Naive B cell (primary cell): ENCODE measurements around the gene BAIAP2L1. TPM values are rescaled to one million over a fixed set of nuclear protein-coding genes. Genes with fewer than 3 reads are reported as not detected.

Source experiments
- ATAC-seq, 2 donors: fragments of 150-1000 bp; cut with Tn5 transposase; 2 replicates each; pipeline ENCODE4 v1.10.0; 2021; ENCODE audit warnings: low read depth in 2 of 2, mild to moderate bottlenecking in 2 of 2, moderate library complexity in 2 of 2
- DNase-seq: peaks from one replicate; pipeline ENCODE4 v3.0.0; 2022
- H3K27ac Mint-ChIP-seq, 6 donors: one replicate each; pipeline ENCODE4 v1.8.0; 2020 to 2022; ENCODE audit warnings: mild to moderate bottlenecking in 6 of 6, mixed read lengths in 6 of 6, moderate library complexity in 5 of 6, inconsistent platforms in 2 of 6
- H3K27me3 Mint-ChIP-seq, 3 donors: one replicate each; pipeline ENCODE4 v1.8.0; 2021 to 2022; ENCODE audit warnings: mixed read lengths in 3 of 3, mild to moderate bottlenecking in 1 of 3
- H3K36me3 Mint-ChIP-seq, 2 donors: one replicate each; pipeline ENCODE4 v1.8.0; 2020 to 2022; ENCODE audit warnings: mixed read lengths in 2 of 2, inconsistent platforms in 1 of 2, mild to moderate bottlenecking in 1 of 2
- H3K4me1 Mint-ChIP-seq, 3 donors: one replicate each; pipeline ENCODE4 v1.8.0; 2020 to 2022; ENCODE audit warnings: mixed read lengths in 3 of 3, inconsistent platforms in 1 of 3, mild to moderate bottlenecking in 1 of 3, moderate library complexity in 1 of 3
- H3K4me3 Mint-ChIP-seq, 8 donors: one replicate each; pipeline ENCODE4 v1.8.0; 2020 to 2022; ENCODE audit warnings: mild to moderate bottlenecking in 8 of 8, mixed read lengths in 8 of 8, moderate library complexity in 8 of 8, inconsistent platforms in 2 of 8
- H3K9me3 Mint-ChIP-seq, 7 donors: one replicate each; pipeline ENCODE4 v1.8.0; 2020 to 2022; ENCODE audit warnings: mixed read lengths in 7 of 7, mild to moderate bottlenecking in 5 of 7, inconsistent platforms in 2 of 7, moderate library complexity in 1 of 7
- polyA plus RNA-seq, 6 donors: library from polyadenylated mRNA; unstranded; fragments of 300-500 nt; fragmentation: Illumina TruSeq; gene quantifications; one replicate each; pipeline ENCODE4 v1.2.3, GENCODE V29; 2021; ENCODE audit warnings: low read depth in 6 of 6

The BAIAP2L1 gene
- polyA plus RNA-seq, 6 donors from 2014 or later, result 0.29 to 2.1 (median 1.6) TPM

DNA sequence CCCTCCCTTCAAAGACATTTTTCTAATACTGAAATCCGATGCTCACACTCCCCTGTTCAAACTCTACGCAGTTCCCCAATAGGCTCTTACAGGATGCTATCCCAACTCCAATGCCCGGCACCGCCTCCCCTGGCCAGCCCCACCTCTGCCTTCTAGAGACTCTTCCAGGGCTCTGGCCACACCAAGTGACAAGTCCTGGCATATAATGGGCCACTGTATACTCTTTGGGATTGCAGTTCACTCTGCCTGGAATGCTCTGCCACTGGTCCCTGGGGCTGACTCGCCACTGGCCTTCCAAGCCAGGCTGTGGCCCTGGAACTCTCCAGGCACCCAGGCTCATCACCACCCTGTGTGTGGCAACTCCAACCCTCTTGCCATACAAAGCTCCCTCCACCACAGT is 122.5 kb downstream of the BAIAP2L1 start:
- H3K36me3 Mint-ChIP-seq, result no peaks in the 10 kb centered on the region
- DNase-seq (no peak), ATAC-seq (no peak)
- H3K4me1 Mint-ChIP-seq, result peaks cover 19 to 28% (median 23%) of the 10 kb centered on the region in 3 donors
- no peak overlapping the region for H3K27ac Mint-ChIP-seq
- H3K4me3 Mint-ChIP-seq, result peak overlapping the region in 1 of 8 donors; percentile 61
- no peaks in the 10 kb centered on the region for H3K27me3 Mint-ChIP-seq
- H3K9me3 Mint-ChIP-seq, result no peaks in the 10 kb centered on the region

DNA sequence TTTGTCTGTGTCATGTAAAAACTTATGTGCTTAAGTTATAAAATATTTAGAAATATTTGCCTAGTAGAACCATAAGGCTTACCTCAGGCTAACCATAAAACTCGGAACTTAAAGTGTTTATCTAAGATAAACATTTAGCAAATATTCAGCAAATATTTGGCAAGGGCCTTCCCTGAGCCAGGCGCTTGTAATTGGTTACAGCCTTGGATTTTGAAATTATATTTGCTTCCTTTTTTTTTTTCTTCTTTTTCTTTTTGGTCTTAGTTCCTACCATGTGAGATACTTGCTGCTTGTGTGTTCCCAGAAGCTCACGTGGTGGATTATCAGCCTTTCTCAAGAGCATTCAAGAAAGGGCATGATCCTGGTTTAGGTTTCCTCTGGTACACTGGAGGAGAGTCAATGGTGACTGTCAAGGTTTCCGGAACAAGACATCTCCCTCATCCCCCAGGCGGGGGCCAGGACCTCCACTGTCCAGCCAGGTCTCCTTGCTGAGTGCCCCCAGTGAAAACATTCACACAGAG is 124.6 kb downstream of the BAIAP2L1 start:
- Mint-ChIP-seq H3K27me3 (no peaks in the 10 kb centered on the region), H3K27ac (no peak overlapping the region), H3K4me1 (peaks cover 5 to 15% (median 8%) of the 10 kb centered on the region in 3 donors), H3K4me3 (no peak overlapping the region), H3K9me3 (no peaks in the 10 kb centered on the region), H3K36me3 (no peaks in the 10 kb centered on the region)
- ATAC-seq (no peak), DNase-seq (no peak)

DNA sequence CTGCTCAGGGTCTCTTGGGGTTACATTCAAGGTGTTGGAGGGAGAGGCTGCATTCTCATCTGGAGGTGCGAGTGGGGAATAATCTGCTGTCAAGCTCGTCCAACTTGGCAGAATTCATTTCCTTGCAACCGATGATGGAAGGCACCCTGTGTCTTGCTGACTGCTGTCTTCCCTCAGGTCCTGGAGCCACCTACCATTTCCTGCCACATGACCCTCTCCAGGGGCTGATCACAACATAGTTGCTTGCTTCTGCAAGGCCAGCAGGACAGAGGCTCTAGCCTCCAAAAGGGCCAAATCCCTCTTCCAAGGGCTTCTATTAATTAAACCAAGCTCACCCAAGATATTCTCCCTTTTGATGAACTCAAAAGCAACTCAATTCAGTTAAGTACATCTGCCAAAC is 133.6 kb downstream of the BAIAP2L1 start:
- no peak overlapping the region for H3K4me3 Mint-ChIP-seq
- DNase-seq (no peak), ATAC-seq (no peak)
- H3K4me1 Mint-ChIP-seq, result peaks cover 0 to 5% (median 3%) of the 10 kb centered on the region in 3 donors
- H3K27me3 Mint-ChIP-seq, result no peaks in the 10 kb centered on the region
- no peaks in the 10 kb centered on the region for H3K9me3 Mint-ChIP-seq
- H3K27ac Mint-ChIP-seq, result peak overlapping the region in 3 of 6 donors; percentile 3 to 69 (median 67)
- peaks cover 0 to 4% of the 10 kb centered on the region in 2 donors for H3K36me3 Mint-ChIP-seq

DNA sequence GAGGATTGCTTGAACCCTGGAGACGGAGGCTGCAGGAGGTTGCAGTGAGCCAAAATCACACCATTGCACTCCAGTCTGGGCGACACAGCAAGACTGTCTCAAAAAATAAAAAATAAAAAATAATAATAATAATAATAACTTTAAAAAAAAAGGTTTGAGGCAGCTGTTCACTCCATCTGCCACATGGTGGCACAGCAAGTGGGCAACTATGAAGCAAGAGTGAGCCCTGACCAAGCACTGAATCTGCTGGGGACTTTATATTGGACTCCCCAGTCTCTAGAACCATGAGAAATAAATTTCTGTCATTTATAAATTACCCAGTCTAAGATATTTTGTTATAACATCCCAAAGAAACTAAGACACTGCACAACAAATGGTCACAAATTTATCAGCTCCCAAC is 134.1 kb downstream of the BAIAP2L1 start:
- Mint-ChIP-seq H3K4me3 (no peak overlapping the region), H3K27me3 (no peaks in the 10 kb centered on the region), H3K9me3 (peaks cover 0 to 2% (median 0%) of the 10 kb centered on the region in 7 donors), H3K36me3 (peaks cover 0 to 4% of the 10 kb centered on the region in 2 donors), H3K4me1 (peaks cover 0 to 5% (median 3%) of the 10 kb centered on the region in 3 donors), H3K27ac (no peak overlapping the region)
- ATAC-seq (peak in 1 of 2 donors; percentile 28), DNase-seq (no peak)

DNA sequence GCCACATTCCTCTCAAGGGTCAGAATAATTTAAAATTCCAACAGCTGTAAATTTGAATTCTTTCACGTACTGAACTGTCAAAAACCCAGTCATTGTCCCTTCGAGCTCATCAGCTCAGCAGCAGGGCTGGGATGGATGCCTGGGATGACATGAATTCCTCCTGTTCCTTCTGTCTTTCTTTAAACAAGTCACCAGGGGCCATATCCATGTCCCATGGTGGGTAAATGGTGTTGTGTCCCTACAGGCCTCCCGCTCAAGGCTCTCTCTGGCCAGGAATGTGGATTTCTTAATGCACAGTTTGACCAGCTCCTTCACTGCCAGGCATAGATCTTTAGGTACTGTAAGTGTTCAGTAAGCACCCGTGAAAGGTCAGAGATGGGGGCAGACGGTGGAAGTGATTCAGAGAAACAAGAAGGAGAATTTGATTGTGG is 135.0 kb downstream of the BAIAP2L1 start:
- Mint-ChIP-seq H3K27ac (peak overlapping the region in 2 of 6 donors; percentile 82 to 94), H3K36me3 (peaks cover 0 to 4% of the 10 kb centered on the region in 2 donors), H3K4me3 (no peak overlapping the region), H3K27me3 (no peaks in the 10 kb centered on the region), H3K4me1 (peaks cover 0 to 5% (median 3%) of the 10 kb centered on the region in 3 donors), H3K9me3 (peaks cover 0 to 7% (median 1%) of the 10 kb centered on the region in 7 donors)
- DNase-seq (no peak), ATAC-seq (no peak)

DNA sequence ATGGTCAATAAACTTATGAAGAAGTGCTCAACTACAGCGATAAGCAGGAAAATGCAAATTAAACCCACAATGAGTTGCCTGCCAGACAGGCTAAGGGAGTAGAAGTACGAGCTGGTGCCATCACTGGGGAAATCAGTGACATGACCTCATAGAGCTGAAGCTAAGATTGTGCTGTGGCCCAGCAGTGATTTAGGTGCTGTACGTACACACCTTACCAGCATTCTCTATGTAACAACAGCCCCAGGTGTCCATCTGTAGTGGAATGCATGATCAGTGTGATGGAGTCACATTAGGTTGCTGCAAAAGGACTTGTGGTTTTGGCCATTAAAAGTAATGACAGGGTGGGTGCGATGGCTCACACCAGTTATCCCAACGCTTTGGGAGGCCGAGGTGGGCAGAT is 143.2 kb downstream of the BAIAP2L1 start:
- Mint-ChIP-seq H3K4me3 (no peak overlapping the region), H3K36me3 (peaks cover 0 to 6% of the 10 kb centered on the region in 2 donors), H3K4me1 (peaks cover 0 to 9% (median 7%) of the 10 kb centered on the region in 3 donors), H3K9me3 (peaks cover 0 to 7% (median 1%) of the 10 kb centered on the region in 7 donors), H3K27ac (no peak overlapping the region), H3K27me3 (no peaks in the 10 kb centered on the region)
- ATAC-seq (no peak), DNase-seq (no peak)

DNA sequence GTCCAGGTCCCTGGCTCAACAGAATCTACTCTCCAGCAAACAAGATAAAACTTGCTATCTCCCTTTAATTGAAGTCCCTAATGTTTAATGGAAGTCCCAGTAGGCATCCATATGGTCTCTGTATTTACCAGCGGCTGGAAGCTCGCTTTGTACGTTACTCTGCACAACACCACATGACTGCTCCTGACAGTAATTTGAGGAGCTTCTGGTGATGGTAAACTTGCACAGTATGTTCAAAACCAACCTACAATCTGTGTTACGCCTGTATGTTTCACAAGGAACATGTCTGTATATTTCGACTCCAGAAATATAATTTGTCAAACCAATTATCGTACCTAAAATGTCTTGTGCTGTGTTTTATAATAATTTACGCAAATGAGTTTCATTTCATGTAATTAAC is 144.5 kb downstream of the BAIAP2L1 start:
- H3K27me3 Mint-ChIP-seq, result no peaks in the 10 kb centered on the region
- no peak overlapping the region for H3K27ac Mint-ChIP-seq
- H3K36me3 Mint-ChIP-seq, result peaks cover 0 to 6% of the 10 kb centered on the region in 2 donors
- ATAC-seq (no peak), DNase-seq (no peak)
- H3K4me1 Mint-ChIP-seq, result peaks cover 4 to 16% (median 15%) of the 10 kb centered on the region in 3 donors
- H3K4me3 Mint-ChIP-seq, result no peak overlapping the region
- peaks cover 0 to 2% (median 0%) of the 10 kb centered on the region in 7 donors for H3K9me3 Mint-ChIP-seq

DNA sequence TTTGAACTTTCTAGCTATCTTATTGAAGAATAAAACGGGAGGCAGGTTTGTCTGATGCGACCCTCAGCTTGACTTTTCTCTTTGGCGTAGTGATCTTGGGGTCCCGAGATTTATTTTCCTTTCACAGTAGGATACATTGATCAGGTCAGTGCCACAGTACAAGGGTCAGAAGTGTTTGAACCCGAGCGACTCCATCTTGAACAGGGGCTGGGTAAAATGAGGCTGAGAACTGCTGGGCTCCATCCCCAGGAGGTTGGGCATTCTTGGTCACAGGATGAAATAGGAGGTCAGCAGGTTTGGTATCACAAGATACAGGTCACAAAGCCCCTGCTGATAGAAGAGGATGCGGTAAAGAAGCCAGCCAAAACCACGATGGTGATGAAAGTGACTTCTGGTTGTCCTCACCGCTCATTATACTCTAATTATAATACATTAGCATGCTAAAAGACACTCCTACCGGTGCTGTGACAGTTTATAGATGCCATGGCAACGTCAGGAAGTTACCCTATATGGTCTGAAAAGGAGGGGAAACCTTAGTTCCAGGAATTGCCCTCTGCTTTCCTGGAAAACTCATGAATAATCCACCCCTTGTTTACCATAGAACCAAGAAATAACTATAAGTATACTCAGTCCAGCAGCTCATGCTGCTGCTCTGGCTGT is 145.8 kb downstream of the BAIAP2L1 start:
- Mint-ChIP-seq H3K36me3 (peaks cover 0 to 6% of the 10 kb centered on the region in 2 donors), H3K4me1 (peaks cover 13 to 28% (median 27%) of the 10 kb centered on the region in 3 donors), H3K9me3 (no peaks in the 10 kb centered on the region), H3K27ac (peak overlapping the region in 3 of 6 donors; percentile 15 to 43 (median 18)), H3K27me3 (no peaks in the 10 kb centered on the region), H3K4me3 (peak overlapping the region in 3 of 8 donors; percentile 26 to 76 (median 30))
- DNase-seq (no peak), ATAC-seq (no peak)

DNA sequence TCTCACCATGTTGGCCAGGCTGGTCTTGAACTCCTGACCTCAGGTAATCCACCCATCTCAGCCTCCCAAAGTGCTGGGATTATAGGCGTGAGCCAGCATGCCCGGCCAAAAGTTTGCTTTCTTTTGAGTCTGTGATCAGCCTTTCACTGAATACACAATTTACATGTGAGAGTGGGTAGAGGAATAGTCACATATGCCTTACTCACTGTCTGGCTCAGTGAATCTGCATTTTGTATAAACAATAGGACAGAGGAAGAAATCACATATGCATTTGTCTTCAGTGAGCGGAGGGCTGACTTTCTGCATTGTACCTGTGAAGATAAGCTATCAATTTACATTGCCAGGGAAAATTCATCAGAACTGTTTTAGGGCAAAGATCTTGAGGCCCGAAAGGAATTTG is 146.4 kb downstream of the BAIAP2L1 start:
- no peaks in the 10 kb centered on the region for H3K27me3 Mint-ChIP-seq
- H3K27ac Mint-ChIP-seq, result peak overlapping the region in 2 of 6 donors; percentile 15 to 43
- H3K4me1 Mint-ChIP-seq, result peaks cover 13 to 33% (median 32%) of the 10 kb centered on the region in 3 donors
- ATAC-seq, result no peak
- no peaks in the 10 kb centered on the region for H3K9me3 Mint-ChIP-seq
- H3K4me3 Mint-ChIP-seq, result peak overlapping the region in 1 of 8 donors; percentile 50
- DNase-seq, result no peak
- peaks cover 0 to 6% of the 10 kb centered on the region in 2 donors for H3K36me3 Mint-ChIP-seq

DNA sequence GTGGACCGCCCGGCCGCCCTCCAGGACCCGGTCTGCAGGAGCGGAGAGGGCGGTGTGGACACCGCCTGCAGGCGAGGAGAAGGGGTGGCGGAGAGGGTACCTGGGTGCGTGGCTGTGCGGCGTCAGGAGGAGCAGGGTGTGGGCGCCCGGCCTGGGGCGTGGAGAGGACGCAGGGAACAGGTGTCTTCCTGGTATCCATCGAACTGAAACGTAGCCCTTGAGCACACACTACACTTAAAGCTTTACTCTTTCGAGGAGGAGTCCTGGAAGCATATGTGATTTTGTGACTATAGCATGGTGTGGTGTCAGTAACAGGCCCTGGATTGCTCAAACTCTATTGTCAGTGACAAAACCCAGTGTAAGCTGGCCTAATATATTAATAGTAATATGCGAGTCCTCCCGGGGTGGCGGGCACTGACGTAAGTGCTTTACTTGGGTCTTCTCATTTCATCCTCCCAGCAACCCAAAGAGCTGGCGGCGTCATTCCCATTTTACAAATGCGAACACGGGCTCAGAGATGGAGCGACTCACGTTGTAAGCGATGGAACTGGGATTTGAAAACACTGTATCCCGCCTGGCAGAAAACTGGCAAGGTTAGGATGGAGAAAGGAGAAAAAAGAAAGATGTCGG is 148.3 kb downstream of the BAIAP2L1 start:
- H3K9me3 Mint-ChIP-seq, result no peaks in the 10 kb centered on the region
- peak; percentile 19 to 35 for ATAC-seq
- H3K4me1 Mint-ChIP-seq, result peaks cover 23 to 44% (median 42%) of the 10 kb centered on the region in 3 donors
- peaks cover 0 to 6% of the 10 kb centered on the region in 2 donors for H3K36me3 Mint-ChIP-seq
- peak overlapping the region; percentile 91 to 98 (median 96) for H3K4me3 Mint-ChIP-seq
- no peaks in the 10 kb centered on the region for H3K27me3 Mint-ChIP-seq
- H3K27ac Mint-ChIP-seq, result peak overlapping the region; percentile 88 to 97 (median 96)
- no peak for DNase-seq

DNA sequence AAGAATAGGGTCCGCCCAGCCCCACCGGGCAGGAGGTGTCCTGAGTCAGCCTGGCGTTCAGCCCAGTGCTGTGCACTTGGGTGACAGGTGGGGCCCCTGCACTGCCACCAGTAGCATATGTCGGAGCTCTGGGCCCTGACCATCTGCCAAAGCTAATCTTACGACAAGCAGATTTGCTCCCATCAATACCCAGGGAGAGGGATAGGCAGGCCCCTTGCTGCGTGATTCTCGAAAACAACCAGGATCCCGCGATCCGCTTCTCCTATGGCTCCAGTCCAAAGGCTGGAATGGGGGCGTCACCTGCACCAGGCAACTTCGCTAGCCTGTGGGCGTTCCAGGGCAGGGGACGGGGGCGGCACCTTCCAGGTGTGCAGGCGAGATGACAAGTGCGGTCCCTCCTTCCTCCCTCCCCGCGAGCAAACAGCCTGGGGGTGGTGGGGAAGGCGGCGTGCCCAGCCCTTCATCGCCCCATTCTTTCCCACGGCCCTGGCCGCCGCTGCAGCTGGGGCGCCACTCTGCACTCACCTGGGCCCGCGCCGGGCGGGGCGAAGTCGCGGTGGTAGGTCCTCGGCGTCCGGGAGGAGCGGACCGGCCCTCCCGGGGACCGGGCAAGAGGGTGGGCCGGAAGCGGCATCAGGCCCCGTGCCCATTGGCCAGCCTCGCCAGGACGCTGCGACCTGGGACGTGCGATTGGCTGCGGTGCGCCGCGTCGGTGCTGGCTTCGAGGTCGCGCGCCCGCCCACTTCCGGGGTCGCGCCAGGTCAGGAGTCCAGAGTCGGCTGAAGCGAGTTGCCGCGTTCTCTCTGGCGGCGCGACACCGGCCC is 149.1 kb downstream of the BAIAP2L1 start, which contains the start of gene TECPR1:
Gene TECPR1, minus strand, starts transcription at position 632 of the 824 bp plus-strand sequence. CDS start 6,086 bp downstream, outside the sequence.
- Mint-ChIP-seq H3K36me3 (peaks cover 0 to 5% of the 10 kb centered on the region in 2 donors), H3K4me3 (peak within 1 kb of the TSS; percentile 91 to 98 (median 96)), H3K27me3 (no peaks in the 10 kb centered on the region), H3K27ac (peak within 1 kb of the TSS; percentile 88 to 97 (median 96)), H3K4me1 (peaks cover 23 to 47% (median 40%) of the 10 kb centered on the region in 3 donors), H3K9me3 (no peaks in the 10 kb centered on the region)
- ATAC-seq (peak; percentile 86 to 89), DNase-seq (peak; percentile 91)

DNA sequence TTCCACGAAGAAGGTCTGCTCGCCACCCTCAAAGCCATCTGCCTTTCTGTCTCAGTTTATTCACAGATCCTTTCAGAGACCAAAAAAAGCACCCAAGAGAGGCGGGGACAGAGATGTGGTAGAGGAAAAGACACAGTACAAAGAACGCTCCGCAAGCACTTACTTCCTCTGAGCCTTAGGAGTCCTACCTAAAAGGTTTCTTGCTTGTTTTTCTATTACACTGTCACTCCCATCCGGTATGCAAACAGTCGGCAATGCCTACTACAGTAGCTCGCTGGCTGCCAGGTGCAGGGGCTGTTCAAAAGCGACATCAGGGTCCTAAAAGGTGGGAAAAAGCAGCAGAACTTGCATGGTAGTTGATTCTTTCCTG is 149.7 kb downstream of the BAIAP2L1 start:
- DNase-seq, result peak; percentile 61
- Mint-ChIP-seq H3K4me1 (peaks cover 23 to 47% (median 35%) of the 10 kb centered on the region in 3 donors), H3K27me3 (no peaks in the 10 kb centered on the region), H3K9me3 (no peaks in the 10 kb centered on the region), H3K36me3 (no peaks in the 10 kb centered on the region), H3K4me3 (peak overlapping the region; percentile 91 to 98 (median 96)), H3K27ac (peak overlapping the region; percentile 88 to 96 (median 94))
- ATAC-seq, result peak; percentile 58

DNA sequence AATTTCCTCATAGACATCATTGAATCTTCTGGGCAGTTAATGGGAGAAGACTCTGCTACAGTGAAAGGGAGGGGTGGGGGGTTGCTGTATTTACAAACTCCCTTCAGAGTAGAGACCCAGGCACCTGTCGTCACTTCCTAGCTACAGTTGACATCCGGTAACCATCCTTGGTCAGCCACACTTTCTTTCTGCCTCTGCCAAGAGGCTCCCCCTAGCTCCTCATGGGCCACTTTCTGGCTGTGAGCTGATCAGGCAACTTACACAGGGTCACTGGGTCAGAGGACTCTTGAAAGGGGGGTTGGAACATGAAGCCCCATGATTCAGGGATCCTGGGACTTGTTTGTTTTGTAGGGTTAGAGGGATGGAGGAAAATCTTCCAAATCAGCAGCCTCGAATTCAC is 150.1 kb downstream of the BAIAP2L1 start:
- Mint-ChIP-seq H3K9me3 (no peaks in the 10 kb centered on the region), H3K27me3 (no peaks in the 10 kb centered on the region), H3K27ac (peak overlapping the region; percentile 88 to 96 (median 94)), H3K4me1 (peaks cover 23 to 47% (median 35%) of the 10 kb centered on the region in 3 donors), H3K36me3 (no peaks in the 10 kb centered on the region), H3K4me3 (peak overlapping the region; percentile 91 to 98 (median 96))
- DNase-seq (no peak), ATAC-seq (no peak)
